GM21381 (cell line): ENCODE results near the gene GCKR.
"Not testable (repeated sequence)": the region's sequence is repeated elsewhere in the genome, so short reads cannot be mapped to it uniquely, and the experiment has no call there.

Experiments
- ATAC-seq: cut with Tn5 transposase; IDR thresholded peaks from one replicate; pipeline ENCODE4 v1.9.1; 2021; ENCODE audit warnings: mild to moderate bottlenecking, moderate library complexity; ENCODE audit not compliant: unreplicated experiment

GCKR gene

DNA sequence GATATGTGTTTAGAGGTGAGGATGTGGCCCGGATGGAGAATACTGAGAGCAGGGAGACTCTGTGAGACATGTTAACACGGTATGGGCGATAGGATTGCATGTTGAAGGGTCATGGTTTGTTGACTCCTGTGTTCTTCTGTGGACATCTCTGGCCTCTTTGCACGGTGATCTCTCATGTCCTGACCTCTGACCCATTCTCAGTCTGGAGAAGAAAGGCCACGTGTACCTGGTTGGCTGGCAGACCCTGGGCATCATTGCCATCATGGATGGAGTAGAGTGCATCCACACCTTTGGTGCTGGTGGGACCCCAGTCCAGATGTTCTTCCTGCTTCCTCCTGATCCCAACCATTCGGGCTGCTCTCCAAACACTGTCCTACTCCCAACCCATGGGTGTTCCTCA, 9.9 kb downstream of the GCKR start:
- ATAC-seq = no peak

DNA sequence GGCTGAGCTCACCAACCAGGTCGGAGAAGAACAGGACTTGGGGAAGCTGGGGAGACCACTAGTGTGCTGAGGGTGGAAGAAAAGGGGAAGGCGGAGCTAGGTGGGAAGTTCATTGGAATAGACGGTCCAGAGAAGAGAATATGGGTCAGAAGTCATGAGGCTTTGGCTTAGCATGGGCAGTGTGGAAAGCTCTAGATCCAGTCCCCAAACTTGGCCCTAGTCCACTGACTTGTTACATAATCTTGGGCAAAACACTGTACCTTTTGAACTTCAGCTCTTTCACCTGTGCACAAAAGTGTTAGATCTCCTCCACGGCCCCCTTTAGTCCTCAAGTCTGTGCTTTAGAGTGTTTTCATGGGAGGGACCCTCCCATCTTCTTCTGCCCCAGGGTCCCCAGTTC, 10.7 kb downstream of the GCKR start:
- ATAC-seq = no peak

DNA sequence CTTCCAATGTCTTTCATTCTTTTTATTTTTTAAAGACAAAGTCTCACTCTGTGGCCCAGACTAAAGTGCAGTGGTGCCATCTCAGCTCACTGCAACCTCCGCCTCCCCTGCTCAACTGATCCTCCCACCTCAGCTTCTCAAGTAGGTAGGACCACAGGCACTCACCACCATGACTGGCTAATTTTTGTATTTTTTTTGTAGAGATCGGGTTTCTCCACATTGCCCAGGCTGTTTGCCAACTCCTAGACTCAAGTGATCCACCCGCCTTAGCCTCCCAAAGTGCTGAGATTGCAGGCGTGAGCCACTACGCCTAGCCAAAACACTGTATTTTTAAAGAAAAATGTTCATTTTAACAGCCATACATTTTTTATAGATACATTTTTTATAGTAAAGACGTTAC, 12.7 kb downstream of the GCKR start:
- ATAC-seq = no peak

DNA sequence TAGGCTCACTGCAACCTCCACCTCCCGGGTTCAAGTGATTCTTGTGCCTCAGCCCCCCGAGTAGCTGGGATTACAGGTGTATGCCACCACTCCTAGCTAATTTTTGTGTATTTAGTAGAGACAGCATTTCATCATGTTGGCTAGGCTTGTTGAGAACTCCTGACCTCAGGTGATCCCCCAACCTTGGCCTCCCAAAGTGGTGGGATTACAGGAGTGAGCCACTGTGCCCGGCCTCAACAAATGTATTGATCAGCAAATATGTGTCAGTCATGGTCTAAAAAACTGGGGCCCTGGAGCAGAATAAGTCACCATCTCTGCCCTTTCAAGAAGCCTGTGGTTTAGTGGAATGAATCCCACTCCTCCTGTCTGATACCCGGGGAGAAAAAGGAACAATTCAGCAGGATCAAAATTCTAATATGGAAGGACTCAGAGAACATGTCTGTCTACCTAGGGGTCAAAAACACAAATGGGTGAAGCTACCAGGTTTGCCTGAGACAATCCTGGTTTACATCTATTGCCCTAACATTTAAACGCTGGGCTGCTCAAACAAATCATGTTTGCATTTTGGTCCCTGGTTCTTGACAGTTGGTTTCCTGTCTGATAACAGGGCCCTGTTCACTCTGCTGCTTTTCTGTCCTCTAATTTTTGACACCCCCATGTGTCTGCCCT, 21.6 kb downstream of the GCKR start:
- no peak for ATAC-seq

DNA sequence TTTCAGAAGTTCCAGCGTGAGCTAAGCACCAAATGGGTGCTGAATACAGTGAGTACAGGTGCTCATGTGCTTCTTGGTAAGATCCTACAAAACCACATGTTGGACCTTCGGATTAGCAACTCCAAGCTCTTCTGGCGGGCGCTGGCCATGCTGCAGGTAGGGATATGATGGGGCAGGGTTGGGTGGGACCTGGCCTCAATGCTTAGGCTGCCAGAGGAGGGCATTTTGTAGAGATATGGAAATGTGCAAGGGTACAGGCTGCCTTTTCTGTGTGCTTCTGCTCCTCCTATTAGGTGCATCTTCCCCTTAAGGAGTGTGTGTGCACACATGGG, 22.1 kb downstream of the GCKR start:
- ATAC-seq = no peak

DNA sequence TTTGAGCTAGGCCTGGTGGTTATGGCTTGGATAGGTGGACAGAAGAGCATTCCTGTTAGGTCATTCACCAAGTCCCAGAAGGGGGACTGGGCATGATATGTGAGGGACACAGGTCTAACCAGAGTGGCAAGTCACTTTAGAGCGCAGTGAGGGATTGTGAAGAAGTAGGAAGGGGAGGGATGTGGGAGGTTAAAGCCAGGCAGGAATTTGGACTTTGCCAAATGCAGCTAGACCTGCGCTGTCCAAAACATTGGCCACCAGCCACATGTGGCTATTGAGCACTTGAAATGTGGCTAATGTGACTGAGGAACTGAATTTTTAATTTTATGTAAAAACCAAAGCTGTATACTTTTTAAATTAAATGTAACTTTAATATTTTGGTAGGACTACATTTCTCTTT, 23.7 kb downstream of the GCKR start:
- ATAC-seq = no peak

DNA sequence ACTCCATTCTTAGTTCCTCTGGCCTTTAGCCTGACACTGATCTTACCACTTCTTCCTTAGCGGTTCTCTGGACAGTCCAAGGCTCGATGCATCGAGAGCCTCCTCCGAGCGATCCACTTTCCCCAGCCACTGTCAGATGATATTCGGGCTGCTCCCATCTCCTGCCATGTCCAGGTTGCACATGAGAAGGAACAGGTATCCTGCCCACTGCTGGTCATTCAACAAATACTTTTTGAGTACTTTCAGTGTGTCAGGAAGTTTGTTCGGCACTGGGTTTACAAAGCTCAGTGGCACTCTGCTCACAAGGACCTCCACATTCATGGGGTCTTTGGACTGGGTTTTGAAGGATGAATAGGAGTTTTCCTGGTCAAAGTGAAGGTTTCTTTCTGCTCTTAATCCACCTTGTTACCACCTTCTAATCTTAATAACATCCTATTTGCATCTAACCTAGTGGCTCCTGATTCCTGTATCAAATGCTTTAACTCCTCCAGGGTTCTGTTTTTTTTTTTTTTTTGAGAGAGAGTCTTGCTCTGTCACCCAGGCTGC, 25.8 kb downstream of the GCKR start:
- ATAC-seq = no peak

DNA sequence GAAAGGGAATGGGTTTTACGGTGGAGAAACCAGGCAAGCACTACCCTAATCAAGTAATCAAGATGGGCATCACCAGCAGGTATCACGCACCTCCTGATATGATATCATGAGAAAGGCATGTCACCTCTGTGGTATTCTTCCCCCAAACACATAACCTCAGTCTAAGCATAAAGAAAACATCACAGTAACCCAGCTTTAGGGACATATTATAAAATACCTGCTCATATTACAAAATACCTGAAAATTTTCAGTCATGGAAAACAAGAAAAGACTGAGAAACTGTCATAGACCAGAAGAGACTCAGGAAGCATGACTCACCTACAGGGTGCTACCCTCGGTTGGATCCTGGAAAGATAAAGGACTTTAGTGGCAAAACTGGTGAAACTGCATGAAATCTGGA, 30.5 kb downstream of the GCKR start:
- ATAC-seq = no peak

DNA sequence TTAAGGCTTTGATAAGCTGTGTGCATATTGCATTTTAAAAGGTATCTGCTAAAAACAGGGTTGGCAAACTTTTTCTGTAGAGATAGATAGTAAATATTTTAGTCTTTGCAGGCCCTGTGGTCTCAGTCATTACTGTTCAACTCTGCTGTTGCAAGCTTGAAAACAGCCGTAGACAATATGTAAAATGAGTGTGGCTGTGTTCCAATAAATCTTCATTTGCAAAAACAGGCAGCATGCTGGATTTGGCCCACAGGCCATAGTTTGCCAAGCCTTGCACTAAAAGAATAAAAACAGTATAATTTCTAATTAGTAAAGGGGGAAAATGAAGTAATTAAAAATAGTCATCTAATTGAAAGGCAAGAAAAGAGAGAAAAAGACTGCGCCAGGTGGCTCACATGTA, 35.3 kb downstream of the GCKR start:
- no peak for ATAC-seq

DNA sequence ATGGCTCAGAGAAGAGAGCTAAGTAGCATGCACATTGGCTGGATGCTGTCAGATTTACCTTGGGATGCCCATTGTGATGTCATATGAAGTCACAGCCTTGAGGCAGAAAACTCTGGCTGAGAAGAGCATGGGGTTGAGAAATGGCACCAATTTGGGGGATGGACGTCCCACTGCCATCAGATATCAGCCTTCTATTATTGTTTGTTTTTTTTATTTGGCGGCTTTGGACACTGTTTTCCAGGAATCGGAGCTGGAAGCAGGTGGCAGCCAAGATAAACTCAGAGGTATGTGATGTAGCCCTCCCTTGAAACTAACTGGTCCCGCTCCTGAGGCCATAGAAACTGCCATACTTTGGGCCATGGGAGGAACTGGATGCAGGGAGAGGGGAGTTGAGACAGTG, 40.6 kb downstream of the GCKR start:
- ATAC-seq = no peak

DNA sequence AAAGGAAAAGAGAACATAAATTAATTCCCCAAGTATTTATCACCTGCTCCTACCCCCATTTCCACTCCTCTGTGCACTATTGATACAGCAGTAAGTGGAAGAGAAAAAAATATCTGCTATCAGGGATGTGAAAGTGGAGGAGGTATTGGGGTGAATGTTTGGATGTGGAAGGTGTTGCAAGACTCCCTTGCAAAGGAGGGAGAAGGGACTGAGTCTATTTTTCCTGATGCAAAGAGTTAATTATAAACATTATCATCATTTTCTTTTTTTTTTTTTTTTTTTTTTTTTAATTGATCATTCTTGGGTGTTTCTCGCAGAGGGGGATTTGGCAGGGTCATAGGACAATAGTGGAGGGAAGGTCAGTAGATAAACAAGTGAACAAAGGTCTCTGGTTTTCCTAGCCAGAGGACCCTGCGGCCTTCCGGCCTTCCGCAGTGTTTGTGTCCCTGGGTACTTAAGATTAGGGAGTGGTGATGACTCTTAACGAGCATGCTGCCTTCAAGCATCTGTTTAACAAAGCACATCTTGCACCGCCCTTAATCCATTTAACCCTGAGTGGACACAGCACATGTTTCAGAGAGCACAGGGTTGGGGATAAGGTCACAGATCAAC, 42.3 kb downstream of the GCKR start:
- ATAC-seq = not testable (repeated sequence)

DNA sequence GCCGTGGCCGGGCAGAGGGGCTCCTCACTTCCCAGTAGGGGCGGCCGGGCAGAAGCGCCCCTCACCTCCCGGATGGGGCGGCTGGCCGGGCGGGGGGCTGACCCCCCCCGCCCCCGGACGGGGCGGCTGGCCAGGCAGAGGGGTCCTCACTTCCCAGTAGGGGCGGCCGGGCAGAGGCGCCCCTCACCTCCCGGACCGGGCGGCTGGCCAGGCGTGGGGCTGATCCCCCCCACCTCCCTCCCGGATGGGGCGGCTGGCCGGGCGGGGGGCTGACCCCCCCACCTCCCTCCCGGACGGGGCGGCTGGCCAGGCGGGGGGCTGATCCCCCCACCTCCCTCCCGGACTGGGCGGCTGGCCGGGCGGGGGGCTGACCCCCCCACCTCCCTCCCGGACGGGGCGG, 43.0 kb downstream of the GCKR start:
- ATAC-seq = not testable (repeated sequence)

DNA sequence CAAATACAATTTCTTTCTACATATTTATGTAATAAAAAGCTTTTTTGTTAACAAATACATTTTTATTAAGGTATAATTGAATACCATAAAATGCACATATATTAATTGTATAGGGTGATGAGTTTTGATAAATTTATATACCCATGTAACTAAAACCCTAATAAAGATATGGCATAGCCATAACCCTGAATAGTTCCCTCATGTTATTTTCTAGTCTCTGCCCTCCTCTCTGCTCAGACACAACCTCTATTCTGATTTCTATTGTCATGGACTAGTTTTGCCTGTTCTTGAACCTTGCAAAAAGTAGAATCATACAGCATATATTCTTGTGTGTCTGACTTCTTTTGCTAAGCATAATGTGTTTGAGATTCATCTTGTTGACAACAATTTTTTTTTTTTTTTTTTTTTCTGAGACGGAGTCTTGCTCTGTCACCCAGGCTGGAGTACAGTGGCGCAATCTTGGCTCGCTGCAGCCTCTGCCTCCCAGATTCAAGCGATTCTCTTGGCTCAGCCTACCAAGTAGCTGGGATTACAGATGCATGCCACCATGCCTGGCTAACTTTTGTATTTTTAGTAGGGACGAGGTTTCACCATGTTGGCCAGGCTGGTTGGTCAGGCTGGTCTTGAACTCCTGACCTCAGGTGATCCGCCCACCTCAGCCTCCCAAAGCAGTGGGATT, 47.6 kb downstream of the GCKR start:
- no peak for ATAC-seq

DNA sequence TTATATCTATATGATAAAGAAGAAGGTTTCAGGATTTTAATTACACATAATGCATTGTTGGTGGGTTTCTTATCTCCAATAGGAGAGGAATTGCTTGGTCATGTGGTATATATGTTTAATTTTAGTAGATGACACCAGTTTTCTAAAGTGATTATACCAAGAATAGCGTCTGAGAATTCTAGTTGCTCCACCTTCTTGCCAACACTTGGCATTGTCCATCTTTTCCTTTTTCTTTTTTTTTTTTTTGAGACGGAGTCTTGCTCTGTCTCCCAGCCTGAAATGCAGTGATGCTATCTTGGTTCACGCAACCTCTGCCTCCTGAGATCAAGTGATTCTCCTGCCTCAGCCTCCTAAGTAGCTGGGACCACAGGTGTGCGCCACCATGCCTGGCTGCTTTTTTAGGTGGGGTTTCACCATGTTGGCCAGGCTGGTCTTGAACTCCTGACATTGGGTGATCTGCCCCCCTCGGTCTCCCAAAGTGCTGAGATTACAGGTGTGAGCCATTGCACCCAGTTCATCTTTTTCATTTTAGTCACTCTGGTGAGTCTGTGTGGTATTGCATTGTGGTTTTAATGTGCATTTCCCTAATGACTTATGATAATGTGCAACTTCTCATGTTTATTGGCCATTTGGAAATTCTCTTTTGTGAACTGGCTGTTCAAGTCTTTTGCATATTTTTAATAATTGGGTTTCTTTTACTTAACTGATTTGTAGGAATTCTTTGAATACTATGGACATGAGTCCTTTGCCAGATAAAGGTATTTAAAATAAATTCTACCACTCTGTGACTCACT, 48.9 kb downstream of the GCKR start:
- ATAC-seq = no peak

DNA sequence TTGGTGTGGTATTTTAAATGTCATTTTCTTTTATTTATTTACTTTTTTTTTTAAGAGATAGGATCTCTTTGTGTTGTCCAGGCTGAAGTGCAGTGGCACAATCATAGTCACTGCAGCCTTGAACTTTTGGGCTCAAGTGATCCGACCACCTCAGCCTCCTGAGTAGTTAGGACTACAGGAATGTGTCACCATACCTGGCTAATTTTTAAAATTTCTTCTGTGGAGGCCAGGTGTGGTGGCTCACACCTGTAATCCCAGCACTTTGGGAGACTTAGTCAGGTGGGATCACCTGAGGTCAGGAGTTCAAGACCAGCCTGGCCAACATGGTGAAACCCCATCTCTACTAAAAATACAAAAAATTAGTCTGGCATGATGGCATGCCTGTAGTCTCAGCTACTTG, 52.7 kb downstream of the GCKR start:
- no peak for ATAC-seq

DNA sequence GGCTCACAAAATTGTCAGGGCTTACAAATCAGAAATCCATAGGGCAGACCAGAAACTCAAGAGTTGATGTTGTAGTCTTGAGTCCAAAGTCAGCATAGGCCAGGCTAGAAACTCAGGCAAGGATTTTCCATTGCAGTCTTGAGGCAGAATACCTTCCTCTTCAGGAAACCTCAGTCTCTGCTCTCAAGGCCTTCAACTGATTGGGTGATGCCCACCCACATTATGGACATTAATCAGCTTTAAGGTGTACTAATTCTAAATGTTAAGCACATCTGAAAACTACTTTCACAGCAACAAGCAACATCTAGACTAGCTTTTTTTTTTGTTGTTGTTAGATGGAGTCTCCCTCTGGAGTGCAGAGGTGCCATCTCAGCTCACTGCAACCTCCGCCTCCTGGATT, 54.9 kb downstream of the GCKR start:
- no peak for ATAC-seq

DNA sequence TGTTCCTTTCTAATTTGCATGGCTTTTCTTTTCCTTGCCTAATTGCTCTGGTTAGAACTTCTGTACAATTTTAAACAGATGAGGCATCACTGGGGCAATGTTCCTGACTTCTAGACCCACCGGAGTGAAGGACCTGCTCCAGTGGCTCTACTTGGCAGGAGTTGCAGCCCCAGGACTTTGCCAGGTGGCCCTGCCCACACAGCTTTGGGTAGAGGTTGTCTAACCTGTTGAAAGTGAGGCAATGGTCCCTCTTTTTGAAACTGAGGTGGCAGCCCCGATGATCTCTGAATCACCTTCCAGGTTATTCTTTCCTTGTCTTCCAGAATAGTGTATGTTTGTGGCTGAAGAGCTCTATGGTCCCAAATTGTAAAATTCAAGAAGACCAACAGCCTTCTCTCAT, 56.3 kb downstream of the GCKR start:
- ATAC-seq = no peak

DNA sequence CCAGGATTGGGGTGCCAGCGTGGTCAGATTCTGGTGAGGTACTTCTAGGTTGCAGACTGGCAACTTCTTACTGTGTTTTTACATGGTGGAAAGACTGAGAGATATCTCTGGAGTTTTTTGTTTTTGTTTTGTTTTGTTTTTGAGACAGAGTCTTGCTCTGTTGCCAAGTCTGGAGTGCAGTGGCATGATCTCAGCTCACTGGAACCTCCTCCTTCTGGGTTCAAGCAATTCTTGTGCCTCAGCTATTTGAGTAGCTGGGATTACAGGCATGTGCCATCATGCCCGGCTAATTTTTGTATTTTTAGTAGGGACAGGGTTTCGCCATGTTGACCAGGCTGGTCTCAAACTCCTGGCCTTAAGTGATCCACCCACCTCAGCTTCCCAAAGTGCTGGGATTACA, 57.8 kb downstream of the GCKR start:
- ATAC-seq = not testable (repeated sequence)

DNA sequence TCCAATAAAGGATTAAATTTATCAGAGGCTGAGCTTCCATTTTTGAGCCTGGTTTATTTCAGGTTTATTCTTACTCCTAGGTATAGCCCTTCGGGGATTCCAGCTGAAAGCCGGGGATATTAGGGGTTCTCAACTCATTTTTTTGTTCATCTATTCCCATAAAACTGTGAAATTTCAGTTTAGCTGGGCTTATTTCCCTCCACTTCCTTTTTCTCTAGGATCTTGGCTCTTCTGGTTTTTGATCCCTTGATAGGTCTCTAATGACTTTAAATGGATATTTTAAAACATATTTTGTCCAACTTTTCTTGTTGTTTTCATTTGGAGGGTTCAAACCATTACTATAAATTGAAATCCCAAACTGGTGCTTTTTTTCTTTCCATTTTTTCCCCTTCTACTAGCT, 62.6 kb downstream of the GCKR start:
- ATAC-seq = no peak

DNA sequence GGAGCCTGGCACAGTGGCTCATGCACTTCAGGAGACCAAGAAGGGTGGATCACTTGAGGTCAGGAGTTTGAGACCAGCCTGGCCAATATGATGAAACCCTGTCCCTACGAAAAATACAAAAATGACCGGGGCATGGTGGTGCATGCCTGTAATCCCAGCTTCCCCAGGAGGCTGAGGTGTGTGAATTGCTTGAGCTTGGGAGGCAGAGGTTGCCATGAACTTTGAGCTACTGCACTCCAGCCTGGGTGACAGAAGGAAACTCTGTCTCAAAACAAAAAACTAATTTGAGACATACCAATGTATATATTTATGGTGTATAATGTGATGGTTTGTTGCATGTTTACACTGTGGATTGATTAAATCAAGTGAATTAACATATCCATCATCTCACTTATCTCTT, 64.4 kb downstream of the GCKR start:
- ATAC-seq = no peak

DNA sequence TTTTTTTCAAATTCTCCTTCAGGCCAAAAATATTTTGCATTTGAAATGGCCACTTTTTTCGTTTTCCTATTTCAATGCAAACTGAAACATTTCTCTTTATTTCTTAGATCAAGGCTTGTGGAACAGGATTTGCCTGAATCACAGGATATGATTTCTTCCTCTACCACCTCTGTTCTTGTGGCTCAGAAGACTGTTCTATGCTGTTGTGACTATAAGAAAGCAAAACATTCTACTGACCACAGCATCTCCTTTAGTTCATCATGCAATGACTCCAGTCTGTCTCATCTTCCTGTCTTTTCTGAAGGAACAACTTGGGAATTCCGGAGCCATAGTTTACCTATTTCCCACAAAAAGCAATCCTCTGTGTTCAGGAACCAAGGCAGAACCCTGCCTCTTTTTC, 70.0 kb downstream of the GCKR start:
- ATAC-seq = no peak

DNA sequence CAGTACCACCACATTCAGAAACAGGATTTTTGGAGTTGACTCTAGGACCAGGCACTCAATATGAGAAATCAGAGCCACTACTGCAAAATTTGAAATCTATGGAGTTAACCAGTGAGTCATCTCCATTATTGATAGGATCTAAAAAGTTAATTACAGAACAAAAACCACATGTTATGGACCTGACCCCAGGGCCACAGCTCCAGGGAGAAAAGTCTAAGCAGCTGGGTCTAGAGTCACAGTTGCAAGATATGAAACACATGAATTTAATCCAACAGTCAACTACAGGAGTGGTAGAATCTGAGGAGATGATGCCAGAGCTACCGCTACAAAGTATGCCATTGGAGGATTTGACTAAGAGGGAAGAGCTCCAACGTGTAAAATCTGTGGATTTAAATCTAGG, 72.8 kb downstream of the GCKR start:
- no peak for ATAC-seq
